GM21786 (cell line): Measurements from ENCODE around the gene PEX13.
A peak's percentile ranks its signal among the peaks of the same experiment; 100 is the strongest.
"Not testable (repeated sequence)": the region's sequence is repeated elsewhere in the genome, so short reads cannot be mapped to it uniquely, and the experiment has no call there.

ENCODE experiments used
- ATAC-seq: cut with Tn5 transposase; IDR thresholded peaks from one replicate; pipeline ENCODE4 v1.9.1; 2021; ENCODE audit not compliant: unreplicated experiment

Gene PEX13

GRCh38 chr2:61006486-61007105 lies 10.9 kb upstream of the PEX13 start:
- ATAC-seq, result no peak

GRCh38 chr2:61009355-61009754 lies 8.2 kb upstream of the PEX13 start:
- ATAC-seq, result no peak

GRCh38 chr2:61011678-61012077 lies 5.8 kb upstream of the PEX13 start:
- no peak for ATAC-seq

GRCh38 chr2:61012303-61012702 lies 5.2 kb upstream of the PEX13 start:
- not testable (repeated sequence) for ATAC-seq

GRCh38 chr2:61013382-61013781 lies 4.1 kb upstream of the PEX13 start:
- no peak for ATAC-seq

GRCh38 chr2:61014763-61015162 lies 2.8 kb upstream of the PEX13 start:
- no peak for ATAC-seq

- ATAC-seq, result no peak
These were observed 1.5 kb upstream of the PEX13 start for GRCh38 chr2:61015976-61016375.

GRCh38 chr2:61016392-61017002 lies 1.0 kb upstream of the PEX13 start:
- ATAC-seq, result peak; percentile 11

GRCh38 chr2:61017003-61017555 lies 441 bp upstream of the PEX13 start:
- peak; percentile 52 for ATAC-seq

GRCh38 chr2:61018318-61018755 lies 817 bp downstream of the PEX13 start:
- no peak for ATAC-seq

GRCh38 chr2:61018798-61019197 lies 1.3 kb downstream of the PEX13 start:
- ATAC-seq, result no peak

GRCh38 chr2:61021228-61021660 lies 3.7 kb downstream of the PEX13 start:
- ATAC-seq, result no peak

- no peak for ATAC-seq
These were observed 6.2 kb downstream of the PEX13 start for GRCh38 chr2:61023670-61024069.

- no peak for ATAC-seq
These were observed 12.0 kb downstream of the PEX13 start for GRCh38 chr2:61029533-61029932.

- not testable (repeated sequence) for ATAC-seq
These were observed 17.1 kb downstream of the PEX13 start for GRCh38 chr2:61034592-61034991.

- ATAC-seq, result not testable (repeated sequence)
These were observed 19.1 kb downstream of the PEX13 start for GRCh38 chr2:61036643-61037042.

GRCh38 chr2:61042807-61043206 lies 25.3 kb downstream of the PEX13 start:
- no peak for ATAC-seq

- ATAC-seq, result no peak
These were observed 27.1 kb downstream of the PEX13 start for GRCh38 chr2:61044636-61045035.

- ATAC-seq, result no peak
These were observed 27.7 kb downstream of the PEX13 start for GRCh38 chr2:61045226-61045625.

GRCh38 chr2:61045999-61046398 lies 28.5 kb downstream of the PEX13 start:
- no peak for ATAC-seq

GRCh38 chr2:61055557-61055956 lies 38.0 kb downstream of the PEX13 start:
- ATAC-seq, result no peak

GRCh38 chr2:61057562-61057961 lies 40.0 kb downstream of the PEX13 start:
- no peak for ATAC-seq

- ATAC-seq, result no peak
These were observed 41.9 kb downstream of the PEX13 start for GRCh38 chr2:61059382-61059781.
